Stimulated activated CD4-positive, alpha-beta T cell treated with anti-CD3 and anti-CD28 coated beads, Interleukin-1b, Interleukin-23, amount 100 ng/mL, for 48 hours (primary cell): Measurements from ENCODE around the gene OR1D5.
"Not testable (repeated sequence)": the region's sequence is repeated elsewhere in the genome, so short reads cannot be mapped to it uniquely, and the experiment has no call there.

Experiments
- DNase-seq: peaks from one replicate; pipeline ENCODE4 v3.0.0-alpha.2; 2020

The OR1D5 gene

GRCh38 chr17:3030852-3031470 is 32.4 kb downstream of the OR1D5 start:
- not testable (repeated sequence) for DNase-seq

- no peak for DNase-seq
These were observed 33.3 kb downstream of the OR1D5 start for GRCh38 chr17:3030096-3030495.

DNA sequence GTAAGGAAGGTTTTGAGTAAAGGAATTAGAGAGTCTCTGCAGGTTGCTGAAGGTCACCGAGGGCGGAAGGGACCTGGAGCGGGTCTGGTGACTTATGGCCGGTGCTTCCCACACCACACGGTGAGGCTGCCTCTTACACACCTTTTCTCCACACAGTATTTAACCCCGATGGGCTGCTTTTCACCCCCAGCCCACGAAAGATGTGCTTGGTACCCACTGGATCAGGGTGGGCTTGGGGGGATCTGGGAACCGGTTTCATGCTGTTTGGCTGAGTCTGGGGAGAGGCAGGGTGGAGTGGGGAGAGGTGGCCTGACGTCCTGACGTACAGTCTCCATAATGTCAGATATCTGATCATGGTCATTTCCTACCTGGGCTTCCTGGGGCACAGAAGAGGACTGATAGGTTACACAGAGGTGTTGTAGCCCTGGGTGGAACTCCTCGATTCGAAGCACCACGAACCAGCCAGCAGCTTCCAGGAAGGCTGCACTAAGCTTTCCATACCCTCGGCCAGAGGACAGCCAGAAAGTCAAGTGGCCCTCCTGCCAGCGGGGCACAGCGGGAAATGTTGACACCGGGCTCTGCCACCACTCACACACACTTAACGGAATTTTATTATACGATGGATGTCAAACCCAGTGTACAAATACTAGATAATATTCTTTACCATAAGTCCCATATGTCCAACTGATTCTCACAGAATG is 34.0 kb downstream of the OR1D5 start:
- DNase-seq, result no peak

GRCh38 chr17:3027786-3028532 is 35.4 kb downstream of the OR1D5 start:
- no peak for DNase-seq

DNA sequence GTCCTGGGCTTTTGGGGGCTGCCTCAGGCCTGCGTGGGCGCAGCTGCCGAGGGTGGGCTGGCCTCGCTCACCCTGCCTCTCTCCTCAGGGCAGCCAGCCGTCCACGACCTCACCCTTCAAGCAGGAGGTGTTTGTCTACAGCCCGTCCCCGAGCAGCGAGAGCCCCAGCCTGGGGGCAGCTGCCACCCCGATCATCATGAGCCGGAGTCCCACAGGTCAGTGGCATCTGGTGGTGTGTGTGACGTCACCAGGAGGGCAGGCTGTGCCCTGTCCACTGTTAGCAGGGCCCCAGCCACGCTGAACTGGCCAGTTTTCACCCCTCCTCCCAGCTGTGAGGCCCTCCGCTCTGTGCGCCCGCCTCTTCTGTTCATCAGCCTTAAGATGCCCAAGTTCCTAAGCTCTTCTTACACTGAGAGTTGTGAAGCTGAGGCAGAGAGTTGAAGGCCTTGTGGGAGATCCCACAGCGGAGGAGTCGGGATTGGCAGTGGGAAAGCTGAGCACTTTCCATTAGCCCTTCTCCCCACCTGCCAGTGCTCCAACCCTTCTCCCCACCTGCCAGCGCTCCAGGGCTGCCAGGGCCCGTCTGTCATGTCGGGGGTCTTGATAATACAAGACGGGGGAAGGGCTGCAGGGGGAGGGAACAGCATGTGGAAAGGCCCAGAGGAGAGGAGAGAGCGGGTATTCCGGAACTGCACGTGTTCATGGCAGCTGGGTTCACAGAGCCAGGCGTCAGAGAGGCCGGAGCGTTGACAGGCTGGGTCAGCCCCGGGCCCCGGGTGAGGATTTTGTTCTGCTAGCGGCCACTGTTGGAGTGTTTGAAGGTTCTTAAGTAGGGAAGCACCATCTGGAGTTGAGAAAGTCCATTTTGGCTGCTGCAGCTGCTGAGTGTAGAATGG is 36.3 kb downstream of the OR1D5 start:
- no peak for DNase-seq

DNA sequence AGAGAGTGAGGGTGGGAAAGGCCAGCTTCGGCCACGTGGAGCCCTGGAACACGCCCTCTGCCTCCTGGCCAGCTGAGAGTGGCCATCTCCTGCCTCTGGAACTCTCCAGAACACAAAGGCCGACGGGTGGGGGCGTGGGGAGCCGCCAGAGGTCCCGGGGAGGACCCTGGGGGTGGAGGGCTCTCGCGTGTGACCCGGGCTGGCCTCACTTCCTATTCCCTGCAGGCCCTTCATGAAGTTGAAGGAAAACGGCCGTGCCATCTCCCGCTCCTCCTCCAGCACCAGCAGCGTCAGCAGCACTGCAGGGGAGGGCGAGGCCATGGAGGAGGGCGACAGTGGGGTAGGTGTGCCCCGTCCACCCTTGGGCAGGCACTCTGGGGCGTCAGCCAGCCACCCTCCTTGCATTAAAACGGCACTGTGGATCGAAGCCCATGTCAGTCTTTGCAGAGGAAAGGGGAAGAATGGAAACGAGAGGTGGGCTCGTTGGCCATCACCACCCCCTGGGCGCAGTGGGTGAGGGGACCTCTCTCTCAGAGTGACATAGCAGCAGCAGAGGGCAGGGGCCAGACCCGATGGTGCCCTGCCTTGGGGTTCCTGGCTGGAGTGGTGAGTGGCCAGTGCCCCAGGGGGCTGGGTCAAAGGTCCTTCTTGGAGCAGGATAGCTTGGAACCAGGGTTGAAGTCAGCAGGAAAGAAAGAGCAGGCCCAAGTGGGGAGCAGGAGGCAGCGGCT is 37.1 kb downstream of the OR1D5 start:
- no peak for DNase-seq

GRCh38 chr17:3025421-3026124 is 37.8 kb downstream of the OR1D5 start:
- no peak for DNase-seq

- no peak for DNase-seq
These were observed 39.1 kb downstream of the OR1D5 start for GRCh38 chr17:3024346-3024745.

GRCh38 chr17:3022197-3022596 is 41.2 kb downstream of the OR1D5 start:
- no peak for DNase-seq

DNA sequence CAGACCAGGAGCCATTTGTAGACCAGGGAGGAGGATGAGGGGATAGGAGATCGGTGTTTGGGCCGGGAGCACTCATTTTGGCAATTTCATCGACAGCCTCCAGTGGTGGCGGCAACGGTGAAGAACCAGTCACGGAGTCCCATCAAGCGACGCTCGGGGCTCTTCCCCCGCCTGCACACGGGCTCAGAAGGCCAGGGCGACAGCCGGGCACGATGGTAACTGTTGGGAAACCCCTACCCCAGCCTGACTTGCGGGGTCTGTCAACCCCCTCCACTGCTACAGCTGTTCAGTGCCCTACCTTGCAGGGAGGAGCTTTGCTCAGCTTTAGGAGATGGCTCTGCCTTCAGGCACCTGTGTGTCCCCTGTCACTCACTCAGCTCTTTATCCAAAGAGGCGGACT is 43.0 kb downstream of the OR1D5 start:
- DNase-seq, result no peak

GRCh38 chr17:3019761-3020160 is 43.6 kb downstream of the OR1D5 start:
- no peak for DNase-seq

DNA sequence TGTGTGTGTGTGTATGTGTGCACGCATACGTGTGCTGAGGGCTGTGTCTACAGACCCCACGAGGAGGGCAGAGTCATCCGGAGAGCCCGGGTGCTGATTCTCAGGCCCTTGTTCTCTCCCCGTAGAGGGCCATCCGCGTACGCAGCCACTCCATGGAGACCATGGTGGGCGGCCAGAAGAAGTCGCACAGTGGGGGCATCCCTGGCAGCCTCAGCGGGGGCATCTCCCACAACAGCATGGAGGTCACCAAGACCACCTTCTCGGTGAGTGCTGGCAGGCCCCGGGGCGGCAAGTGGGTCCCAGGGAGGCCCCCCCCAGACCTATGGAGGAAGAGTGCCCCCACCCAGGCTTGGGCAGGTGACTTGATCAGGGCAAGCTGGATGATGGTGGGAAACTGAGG is 45.5 kb downstream of the OR1D5 start:
- DNase-seq, result no peak

DNA sequence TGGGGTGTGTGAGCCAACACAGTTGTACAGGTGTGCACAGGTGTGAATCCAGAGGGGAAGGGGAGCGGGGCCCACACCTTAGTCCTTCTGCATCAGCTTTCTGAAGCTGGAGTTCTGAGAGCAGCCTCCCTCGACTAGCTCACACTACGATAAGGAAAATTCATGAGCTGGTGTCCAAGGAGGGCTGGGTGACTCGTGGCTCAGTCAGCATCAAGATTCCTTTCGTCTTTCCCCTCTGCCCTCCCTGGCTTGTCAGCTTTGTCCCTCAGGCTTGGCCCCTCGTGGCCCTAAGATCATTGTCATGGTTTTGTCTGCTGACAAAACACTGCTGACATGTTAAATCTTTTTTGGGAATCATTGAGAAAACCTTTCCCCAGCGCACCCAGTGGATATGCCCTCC is 47.5 kb downstream of the OR1D5 start:
- no peak for DNase-seq

- peak; percentile 45 for DNase-seq
These were observed 50.4 kb downstream of the OR1D5 start for GRCh38 chr17:3012926-3013581.
